ENCODE measurements around the gene RABAC1. TPM values are rescaled to one million over a fixed set of nuclear protein-coding genes. Genes with fewer than 3 reads are reported as not detected.
"Not testable (repeated sequence)": the region's sequence is repeated elsewhere in the genome, so short reads cannot be mapped to it uniquely, and the experiment has no call there.

RABAC1 gene
- total RNA-seq: 95.2 and 157 TPM in 2 replicates

- peak; percentile 68 for DNase-seq (ENCODE audit: low read depth, low spot score)
These were observed at the start of gene RABAC1 for GRCh38 chr19:41959056-41960053. Gene RABAC1, minus strand, starts transcription at chr19:41959321. Its CDS starts 29 bp downstream, at chr19:41959292.

GRCh38 chr19:42006569-42006968, 47.4 kb upstream of the RABAC1 start:
- no peak for DNase-seq (ENCODE audit: low read depth, low spot score)

GRCh38 chr19:42005504-42005903, 46.4 kb upstream of the RABAC1 start:
- no peak for DNase-seq (ENCODE audit: low read depth, low spot score)

GRCh38 chr19:42003506-42004294, 44.6 kb upstream of the RABAC1 start:
- DNase-seq (ENCODE audit: low read depth, low spot score): no peak

GRCh38 chr19:41999878-42000208, 40.7 kb upstream of the RABAC1 start:
- no peak for DNase-seq (ENCODE audit: low read depth, low spot score)

GRCh38 chr19:41999071-41999877, 40.2 kb upstream of the RABAC1 start:
- no peak for DNase-seq (ENCODE audit: low read depth, low spot score)

- no peak for DNase-seq (ENCODE audit: low read depth, low spot score)
These were observed 39.3 kb upstream of the RABAC1 start for GRCh38 chr19:41998246-41999020.

GRCh38 chr19:41997851-41998229, 38.7 kb upstream of the RABAC1 start:
- no peak for DNase-seq (ENCODE audit: low read depth, low spot score)

GRCh38 chr19:41997121-41997850, 38.2 kb upstream of the RABAC1 start:
- no peak for DNase-seq (ENCODE audit: low read depth, low spot score)

GRCh38 chr19:41995959-41996797, 37.1 kb upstream of the RABAC1 start:
- no peak for DNase-seq (ENCODE audit: low read depth, low spot score)

GRCh38 chr19:41994994-41995958, 36.2 kb upstream of the RABAC1 start:
- no peak for DNase-seq (ENCODE audit: low read depth, low spot score)

GRCh38 chr19:41994521-41994971, 35.4 kb upstream of the RABAC1 start:
- DNase-seq (ENCODE audit: low read depth, low spot score): no peak

- DNase-seq (ENCODE audit: low read depth, low spot score): no peak
These were observed 34.7 kb upstream of the RABAC1 start, which contains the start of gene ATP1A3 for GRCh38 chr19:41993612-41994483. Gene ATP1A3, minus strand, starts transcription at chr19:41994230. Its CDS starts 154 bp downstream, at chr19:41994076.

GRCh38 chr19:41991925-41992569, 32.9 kb upstream of the RABAC1 start:
- not testable (repeated sequence) for DNase-seq (ENCODE audit: low read depth, low spot score)

GRCh38 chr19:41991025-41991424, 31.9 kb upstream of the RABAC1 start:
- no peak for DNase-seq (ENCODE audit: low read depth, low spot score)

GRCh38 chr19:41990615-41991014, 31.5 kb upstream of the RABAC1 start:
- no peak for DNase-seq (ENCODE audit: low read depth, low spot score)

Data from pulmonary artery endothelial cell (primary cell).